GM06990 (cell line): Measurements from ENCODE around the gene ADAMTS17.

Experiments used
- DNase-seq: peaks from one replicate; pipeline ENCODE4 v3.0.0-alpha.2; 2011; ENCODE audit not compliant: insufficient read length; ENCODE audit errors: extremely low read depth
- H3K27me3 ChIP-seq: replicated peaks from 2 replicates; pipeline ENCODE4 v1.6.0; 2011; ENCODE audit warnings: low read length; ENCODE audit not compliant: control insufficient read depth, insufficient read depth
- H3K36me3 ChIP-seq: 2 replicates; pipeline ENCODE4 v1.5.1; 2011; ENCODE audit warnings: low read length; ENCODE audit not compliant: control insufficient read depth, insufficient read depth
- H3K4me3 ChIP-seq: replicated peaks from 2 replicates; pipeline ENCODE4 v1.5.1; 2011; ENCODE audit warnings: low read depth, mild to moderate bottlenecking, control low read depth, low read length
- TF ChIP-seq, protein P1 (sequence below): IDR thresholded peaks from 2 replicates; pipeline ENCODE4 v1.5.1; 2011; ENCODE audit warnings: low read length, control low read depth, mild to moderate bottlenecking, inconsistent platforms; ENCODE audit not compliant: insufficient read depth, poor library complexity, severe bottlenecking

ADAMTS17 gene

GRCh38 chr15:100334456-100334855 lies 7.3 kb downstream of the ADAMTS17 start:
- DNase-seq, result no peak

GRCh38 chr15:100334015-100334414 lies 7.8 kb downstream of the ADAMTS17 start:
- no peak overlapping the region for H3K4me3 ChIP-seq
- no peaks in the 10 kb centered on the region for H3K27me3 ChIP-seq
- DNase-seq, result no peak
- TF ChIP-seq, protein P1, sequence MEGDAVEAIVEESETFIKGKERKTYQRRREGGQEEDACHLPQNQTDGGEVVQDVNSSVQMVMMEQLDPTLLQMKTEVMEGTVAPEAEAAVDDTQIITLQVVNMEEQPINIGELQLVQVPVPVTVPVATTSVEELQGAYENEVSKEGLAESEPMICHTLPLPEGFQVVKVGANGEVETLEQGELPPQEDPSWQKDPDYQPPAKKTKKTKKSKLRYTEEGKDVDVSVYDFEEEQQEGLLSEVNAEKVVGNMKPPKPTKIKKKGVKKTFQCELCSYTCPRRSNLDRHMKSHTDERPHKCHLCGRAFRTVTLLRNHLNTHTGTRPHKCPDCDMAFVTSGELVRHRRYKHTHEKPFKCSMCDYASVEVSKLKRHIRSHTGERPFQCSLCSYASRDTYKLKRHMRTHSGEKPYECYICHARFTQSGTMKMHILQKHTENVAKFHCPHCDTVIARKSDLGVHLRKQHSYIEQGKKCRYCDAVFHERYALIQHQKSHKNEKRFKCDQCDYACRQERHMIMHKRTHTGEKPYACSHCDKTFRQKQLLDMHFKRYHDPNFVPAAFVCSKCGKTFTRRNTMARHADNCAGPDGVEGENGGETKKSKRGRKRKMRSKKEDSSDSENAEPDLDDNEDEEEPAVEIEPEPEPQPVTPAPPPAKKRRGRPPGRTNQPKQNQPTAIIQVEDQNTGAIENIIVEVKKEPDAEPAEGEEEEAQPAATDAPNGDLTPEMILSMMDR, result no peak
- H3K36me3 ChIP-seq, result no peaks in the 10 kb centered on the region

More at GRCh38 chr15:100334456-100334855, 7.3 kb downstream of the ADAMTS17 start:
- Histone ChIP-seq H3K4me3 (no peak overlapping the region), H3K36me3 (no peaks in the 10 kb centered on the region), H3K27me3 (no peaks in the 10 kb centered on the region)
- TF ChIP-seq, protein P1, result no peak

DNA sequence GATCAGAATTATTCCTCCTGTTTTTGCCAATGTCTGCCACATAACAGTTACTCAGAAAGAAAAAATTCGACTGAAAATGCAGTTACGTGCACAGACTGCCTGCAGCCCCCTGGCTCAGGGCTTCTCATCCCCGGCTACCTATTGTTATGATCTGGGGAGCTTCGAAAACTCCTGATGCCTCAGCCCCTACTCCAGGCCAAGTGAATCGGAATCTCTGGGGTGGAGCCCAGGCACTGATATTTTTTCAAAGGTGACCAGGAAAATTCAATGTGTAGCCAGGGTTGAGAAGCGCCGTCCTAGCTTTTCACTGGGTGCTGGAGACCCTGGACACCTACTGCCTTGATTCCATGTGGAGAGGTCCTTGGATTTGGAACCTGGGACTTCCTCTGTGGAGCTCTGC lies 8.5 kb downstream of the ADAMTS17 start:
- Histone ChIP-seq H3K4me3 (no peak overlapping the region), H3K36me3 (no peaks in the 10 kb centered on the region), H3K27me3 (no peaks in the 10 kb centered on the region)
- TF ChIP-seq, protein P1, result no peak
- no peak for DNase-seq

GRCh38 chr15:100332721-100333120 lies 9.1 kb downstream of the ADAMTS17 start:
- no peaks in the 10 kb centered on the region for H3K27me3 ChIP-seq
- no peak for DNase-seq
- H3K4me3 ChIP-seq, result no peak overlapping the region
- H3K36me3 ChIP-seq, result no peaks in the 10 kb centered on the region
- TF ChIP-seq, protein P1, result no peak

DNA sequence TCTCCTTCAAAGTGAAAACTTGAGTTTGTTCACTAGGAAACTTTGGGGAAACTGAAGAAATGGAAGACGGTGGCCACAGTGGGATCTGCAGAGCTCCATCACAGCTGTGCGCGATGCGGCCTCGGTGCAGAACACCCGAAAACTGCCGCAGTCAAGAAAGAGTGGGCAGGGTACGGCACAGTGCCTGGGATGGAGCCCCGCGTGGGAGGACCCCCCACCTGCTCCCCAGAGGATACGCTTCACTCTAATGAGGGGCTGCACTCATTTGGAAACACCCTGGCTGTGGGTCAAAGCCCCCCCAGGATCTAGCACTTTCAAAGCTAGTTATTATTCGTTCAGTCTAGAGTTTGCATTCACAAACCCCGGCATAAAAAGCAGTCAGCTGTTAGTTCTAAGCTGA lies 9.5 kb downstream of the ADAMTS17 start:
- TF ChIP-seq, protein P1, result no peak
- H3K36me3 ChIP-seq, result no peaks in the 10 kb centered on the region
- no peaks in the 10 kb centered on the region for H3K27me3 ChIP-seq
- DNase-seq, result no peak
- H3K4me3 ChIP-seq, result no peak overlapping the region

DNA sequence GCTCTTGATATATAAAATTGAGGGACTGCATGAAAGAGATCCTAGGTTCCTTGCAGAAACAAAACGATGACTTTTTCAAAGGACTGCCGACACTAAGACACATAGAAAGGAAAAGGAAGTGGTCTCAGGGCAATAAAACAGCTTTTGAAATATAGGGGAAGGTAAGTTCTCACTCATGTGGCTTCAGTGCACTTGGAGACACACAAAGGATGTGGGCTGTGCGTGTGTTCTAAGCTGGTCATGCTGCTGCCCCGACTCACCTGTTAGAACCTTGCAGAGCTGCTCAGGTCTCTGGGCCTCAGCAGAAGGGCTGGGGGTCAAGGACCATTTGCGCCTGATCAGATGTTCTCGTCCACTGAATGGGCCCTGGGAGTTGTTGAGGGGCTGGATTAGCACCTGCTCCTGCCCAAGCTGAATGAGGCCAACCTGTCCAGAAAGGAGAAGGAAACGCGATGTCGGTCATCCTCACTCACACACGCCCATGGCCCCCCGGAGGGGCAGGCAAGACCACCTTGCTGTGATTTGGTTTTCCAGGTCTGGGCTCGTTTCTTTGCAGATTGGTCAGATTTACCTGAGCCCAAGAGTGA lies 11.1 kb downstream of the ADAMTS17 start:
- Histone ChIP-seq H3K27me3 (no peaks in the 10 kb centered on the region), H3K36me3 (no peaks in the 10 kb centered on the region), H3K4me3 (no peak overlapping the region)
- TF ChIP-seq, protein P1, result no peak
- DNase-seq, result no peak
